Chondrocyte (in vitro differentiated cells): ENCODE measurements around the gene GPD2. TPM values are rescaled to one million over a fixed set of nuclear protein-coding genes. Genes with fewer than 3 reads are reported as not detected.

Source experiments
- DNase-seq: peaks from one replicate; pipeline ENCODE4 v3.0.0; 2021; ENCODE audit warnings: mixed read lengths, low spot score
- H3K27ac Mint-ChIP-seq: one replicate; pipeline ENCODE4 v1.8.0; 2021; ENCODE audit warnings: mild to moderate bottlenecking, moderate library complexity, mixed read lengths; ENCODE audit not compliant: unreplicated experiment
- H3K27me3 Mint-ChIP-seq: 2 replicates; pipeline ENCODE4 v1.8.0; 2021; ENCODE audit warnings: low read depth, mixed read lengths
- H3K36me3 Mint-ChIP-seq: 2 replicates; pipeline ENCODE4 v1.8.0; 2021; ENCODE audit warnings: low read depth, mixed read lengths
- H3K4me1 Mint-ChIP-seq: 2 replicates; pipeline ENCODE4 v1.8.0; 2021; ENCODE audit warnings: low read depth, mild to moderate bottlenecking, mixed read lengths
- H3K4me3 Mint-ChIP-seq: one replicate; pipeline ENCODE4 v1.8.0; 2021; ENCODE audit warnings: mild to moderate bottlenecking, moderate library complexity, mixed read lengths; ENCODE audit not compliant: unreplicated experiment
- H3K9me3 Mint-ChIP-seq: 2 replicates; pipeline ENCODE4 v1.8.0; 2021; ENCODE audit warnings: low read depth, mixed read lengths
- CTCF ChIP-seq: fragments of 200-600 bp; sonication (generic); IDR thresholded peaks from 2 replicates; pipeline ENCODE4 v1.5.0; 2021; ENCODE audit warnings: antibody characterized with exemption, mild to moderate bottlenecking, moderate library complexity
- total RNA-seq: library from RNA; stranded (reverse); gene quantifications from 3 replicates; pipeline ENCODE4 v1.2.1, GENCODE V29; 2021

GPD2 gene
- total RNA-seq, 1 donor from 2014 or later: 29.1 TPM

GRCh38 chr2:156561326-156561725 lies 125.1 kb downstream of the GPD2 start:
- Mint-ChIP-seq H3K4me3 (no peak overlapping the region), H3K36me3 (peaks cover 13% of the 10 kb centered on the region), H3K27ac (no peak overlapping the region), H3K27me3 (no peaks in the 10 kb centered on the region), H3K4me1 (peaks cover 8% of the 10 kb centered on the region), H3K9me3 (no peaks in the 10 kb centered on the region)
- DNase-seq: no peak
- TF ChIP-seq CTCF: no peak

DNA sequence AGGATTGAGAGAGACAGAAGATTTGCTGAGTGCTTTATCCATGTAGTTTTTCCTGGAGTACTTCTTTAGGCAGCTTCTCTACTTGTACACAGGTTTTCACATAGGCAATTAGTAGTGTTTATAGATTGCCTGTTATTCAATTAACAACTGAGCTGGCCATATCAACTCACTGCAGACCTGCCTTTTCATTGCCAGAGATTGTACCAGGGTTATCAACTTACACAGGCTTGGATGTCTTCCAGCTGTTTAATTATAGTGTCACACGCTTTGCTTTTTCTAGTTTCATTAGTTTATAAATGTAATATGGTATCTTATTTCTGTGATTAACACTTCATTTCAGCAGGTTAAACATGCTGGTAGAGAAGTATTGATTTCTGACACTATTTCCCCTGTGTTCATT lies 125.9 kb downstream of the GPD2 start:
- H3K4me1 Mint-ChIP-seq: peaks cover 8% of the 10 kb centered on the region

DNA sequence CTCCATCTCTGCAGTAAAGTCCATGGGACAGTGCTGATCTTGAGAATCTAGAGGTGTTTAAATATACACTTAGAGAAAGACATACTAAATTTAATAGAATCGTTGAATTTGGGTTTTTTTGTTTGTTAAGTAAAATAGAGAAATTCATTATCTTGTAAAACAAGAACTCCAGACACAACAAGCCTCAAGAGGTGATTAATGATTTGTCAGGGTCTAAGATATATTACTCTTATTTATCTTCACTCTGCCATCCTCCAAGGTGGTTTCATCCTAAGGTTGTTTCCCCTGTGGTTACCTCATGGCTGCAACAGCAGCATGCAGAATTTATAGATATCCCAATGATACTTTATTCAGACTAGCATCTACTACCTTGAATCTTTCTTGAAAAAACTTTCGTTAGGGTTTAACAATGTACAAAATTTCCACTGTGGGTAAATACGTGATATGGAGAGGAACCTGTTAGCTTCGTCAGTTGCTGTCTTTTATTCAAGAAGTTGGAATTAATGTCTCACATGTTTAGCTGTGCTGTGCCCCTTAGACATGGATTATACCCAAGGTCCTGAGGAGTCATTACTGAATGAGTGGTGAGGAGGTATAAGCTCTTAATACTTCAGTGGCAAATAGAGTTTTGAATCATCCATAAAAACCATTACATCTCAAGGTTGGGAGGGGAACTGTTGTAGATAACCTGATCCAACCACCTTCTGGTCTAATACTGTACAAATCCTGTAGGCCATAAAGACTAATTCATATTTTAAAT lies 128.0 kb downstream of the GPD2 start:
- Mint-ChIP-seq H3K4me1 (peaks cover 8% of the 10 kb centered on the region), H3K27ac (no peak overlapping the region), H3K9me3 (no peaks in the 10 kb centered on the region), H3K4me3 (no peak overlapping the region), H3K36me3 (peaks cover 2% of the 10 kb centered on the region), H3K27me3 (no peaks in the 10 kb centered on the region)
- no peak for DNase-seq
- no peak for TF ChIP-seq CTCF

More for the DNA sequence above, 125.9 kb downstream of the GPD2 start:
- no peak for TF ChIP-seq CTCF
- no peak overlapping the region for H3K4me3 Mint-ChIP-seq
- H3K27me3 Mint-ChIP-seq: no peaks in the 10 kb centered on the region
- DNase-seq: no peak
- H3K36me3 Mint-ChIP-seq: peaks cover 13% of the 10 kb centered on the region
- H3K9me3 Mint-ChIP-seq: no peaks in the 10 kb centered on the region
- H3K27ac Mint-ChIP-seq: no peak overlapping the region

DNA sequence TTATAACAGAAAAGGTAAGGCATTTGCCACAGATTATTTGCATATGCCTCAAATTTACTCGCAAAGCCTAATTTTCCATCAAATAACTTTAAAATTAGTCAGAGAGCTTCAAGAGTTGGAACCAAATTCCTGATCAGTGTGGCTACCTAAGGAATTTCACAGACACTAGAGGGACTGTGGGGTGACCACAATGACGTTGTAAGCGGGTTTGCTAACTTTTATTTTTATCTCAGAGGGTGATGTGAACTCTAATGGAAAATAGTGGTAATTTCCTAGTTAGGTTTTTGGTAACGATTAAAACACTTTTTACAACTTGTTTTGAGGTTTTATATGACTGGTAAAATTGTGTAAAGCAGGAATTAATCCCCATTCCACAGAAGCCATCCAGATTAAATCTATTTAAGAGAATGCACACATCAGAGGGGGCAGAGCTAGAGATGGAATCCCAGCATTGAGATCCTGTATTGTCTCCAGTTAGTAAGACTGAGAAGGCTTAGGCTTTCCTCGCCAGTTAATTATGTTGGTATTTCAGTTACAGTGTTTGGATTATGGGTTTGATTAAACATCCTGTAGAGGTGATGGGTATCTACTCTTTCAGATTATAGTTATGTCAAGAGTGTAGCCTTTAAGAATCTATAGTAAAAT lies 129.0 kb downstream of the GPD2 start:
- Mint-ChIP-seq H3K4me3 (no peak overlapping the region), H3K36me3 (peaks cover 2% of the 10 kb centered on the region), H3K9me3 (no peaks in the 10 kb centered on the region), H3K4me1 (peaks cover 8% of the 10 kb centered on the region), H3K27me3 (no peaks in the 10 kb centered on the region), H3K27ac (peak overlapping the region; percentile 80)
- no peak for TF ChIP-seq CTCF
- DNase-seq: no peak

DNA sequence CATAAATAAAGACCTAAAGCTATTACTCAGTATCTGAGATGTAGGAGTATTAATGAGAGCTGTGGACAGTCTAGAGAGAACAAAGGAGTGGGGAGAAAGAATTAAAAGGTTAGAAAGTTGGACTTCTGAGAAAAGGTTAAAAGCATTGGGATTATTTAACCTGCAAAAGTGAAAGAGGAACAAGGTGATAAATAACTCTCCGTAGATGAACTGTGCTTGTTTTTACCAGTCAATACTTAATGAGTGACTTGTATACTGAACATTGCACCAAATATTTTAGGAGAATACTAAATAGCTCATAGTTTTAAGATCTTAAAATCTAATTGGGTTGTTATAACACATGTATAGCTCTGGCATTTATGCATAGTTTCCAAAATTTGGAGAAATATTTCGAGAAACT lies 137.5 kb downstream of the GPD2 start:
- Mint-ChIP-seq H3K36me3 (peaks cover 21% of the 10 kb centered on the region), H3K4me3 (no peak overlapping the region), H3K9me3 (no peaks in the 10 kb centered on the region), H3K4me1 (no peaks in the 10 kb centered on the region), H3K27me3 (no peaks in the 10 kb centered on the region), H3K27ac (no peak overlapping the region)
- TF ChIP-seq CTCF: no peak
- DNase-seq: no peak
